Stimulated activated CD8-positive, alpha-beta memory T cell treated with anti-CD3 and anti-CD28 coated beads, Interleukin-7, amount 100 ng/mL, for 48 hours (primary cell): ENCODE data around the gene CDK5RAP2.

Experiments
- DNase-seq, 2 donors: peaks; one replicate each; pipeline ENCODE4 v3.0.0-alpha.2; 2020; ENCODE audit warnings: low read depth in 1 of 2; ENCODE audit errors: extremely low read depth in 1 of 2

Gene CDK5RAP2

GRCh38 chr9:120408680-120409258 is 171.2 kb downstream of the CDK5RAP2 start:
- no peak for DNase-seq

- no peak for DNase-seq
Observed at GRCh38 chr9:120405860-120406259, 174.1 kb downstream of the CDK5RAP2 start.

- DNase-seq: no peak
Observed at GRCh38 chr9:120405134-120405533, 174.8 kb downstream of the CDK5RAP2 start.

DNA sequence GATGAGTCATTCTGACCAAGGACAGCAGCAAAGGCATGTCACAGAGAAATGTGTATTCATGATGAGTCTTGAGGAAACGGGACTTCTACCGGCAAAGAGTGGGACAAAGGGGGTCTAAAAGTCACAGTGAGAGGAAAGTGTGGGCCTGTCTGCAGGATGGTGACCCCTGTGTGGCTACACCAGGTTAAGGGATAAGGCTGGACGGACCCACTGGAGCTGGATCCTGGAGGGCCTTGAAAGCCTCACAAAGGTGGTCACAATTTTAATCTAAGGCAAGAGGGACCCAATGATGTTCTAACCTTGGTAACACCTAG is 176.5 kb downstream of the CDK5RAP2 start:
- no peak for DNase-seq

DNA sequence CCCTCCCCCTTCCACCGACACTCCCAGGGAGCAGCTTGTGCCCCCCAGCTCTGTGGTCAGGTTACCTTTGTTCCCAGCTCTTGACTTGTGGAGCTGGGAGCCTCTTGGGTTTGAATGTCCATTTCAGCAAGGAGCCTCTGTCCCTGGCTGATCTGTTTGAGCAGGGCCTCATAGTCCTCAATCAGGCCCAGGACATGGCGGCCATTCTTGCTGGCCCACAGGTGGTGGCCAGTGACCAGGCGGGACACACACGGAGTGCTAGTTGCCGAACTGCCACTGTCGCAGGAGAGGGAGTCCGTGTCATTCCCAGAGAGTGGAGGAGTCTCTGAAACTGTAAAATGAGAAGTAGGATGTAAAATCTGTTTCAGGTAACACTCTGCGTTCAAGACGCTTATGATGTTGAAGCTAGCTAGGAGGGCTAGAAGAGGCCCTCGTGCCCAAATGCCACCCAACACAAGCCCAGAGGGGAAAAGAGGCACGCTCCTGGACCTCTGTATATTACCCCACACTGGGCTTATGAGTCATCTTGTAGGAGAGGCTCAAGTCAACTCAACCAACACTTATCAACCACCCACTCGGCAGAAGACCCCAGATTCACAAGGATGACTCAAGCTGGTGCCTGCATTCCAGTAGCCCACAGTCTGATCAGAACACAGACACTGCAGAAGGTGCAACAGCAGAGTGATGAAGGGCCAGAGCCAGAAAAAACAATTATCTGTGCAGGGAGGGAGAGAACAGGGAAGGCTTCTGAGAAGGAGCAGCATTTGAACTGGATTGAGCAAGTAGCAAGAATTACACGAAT is 177.0 kb downstream of the CDK5RAP2 start:
- peak; percentile 7 to 14 for DNase-seq

GRCh38 chr9:120399940-120400339 is 180.0 kb downstream of the CDK5RAP2 start:
- no peak for DNase-seq

DNA sequence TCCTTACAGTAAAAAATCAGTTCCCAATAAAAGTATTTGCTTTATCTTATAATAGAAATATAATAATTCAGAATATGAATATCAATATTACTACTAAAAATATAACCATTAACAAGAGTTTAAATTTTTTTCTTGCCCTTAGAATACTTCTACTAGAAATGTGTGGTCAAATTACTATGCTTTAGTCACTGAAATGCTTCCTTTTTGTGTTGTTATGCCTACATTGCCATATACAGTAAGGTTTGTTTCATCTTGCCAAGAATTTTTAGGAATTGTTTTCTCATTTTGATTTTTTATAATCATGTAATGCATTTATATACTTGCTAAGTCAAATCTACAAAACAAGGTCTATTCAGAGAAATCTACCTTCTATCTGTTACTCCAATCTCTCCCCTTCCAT is 181.7 kb downstream of the CDK5RAP2 start:
- DNase-seq: no peak

DNA sequence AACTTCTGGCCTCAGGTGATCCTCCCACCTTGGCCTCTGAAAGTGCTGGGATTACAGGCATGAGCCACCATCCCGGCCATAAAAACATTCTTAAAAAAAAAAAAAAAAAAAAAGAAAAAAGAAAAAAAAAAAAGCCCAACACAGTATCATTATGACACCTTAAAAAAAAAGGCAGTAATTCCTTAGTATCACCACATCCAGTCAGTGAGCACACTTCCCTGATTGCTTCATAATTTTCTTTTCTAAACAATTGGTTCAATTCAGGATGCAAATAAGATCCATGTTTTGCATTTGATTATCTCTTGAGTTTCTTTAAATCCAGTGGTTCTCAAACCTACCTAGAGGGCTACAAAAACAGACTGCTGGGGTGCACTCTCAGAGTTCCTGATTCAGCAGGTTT is 182.5 kb downstream of the CDK5RAP2 start:
- no peak for DNase-seq

DNA sequence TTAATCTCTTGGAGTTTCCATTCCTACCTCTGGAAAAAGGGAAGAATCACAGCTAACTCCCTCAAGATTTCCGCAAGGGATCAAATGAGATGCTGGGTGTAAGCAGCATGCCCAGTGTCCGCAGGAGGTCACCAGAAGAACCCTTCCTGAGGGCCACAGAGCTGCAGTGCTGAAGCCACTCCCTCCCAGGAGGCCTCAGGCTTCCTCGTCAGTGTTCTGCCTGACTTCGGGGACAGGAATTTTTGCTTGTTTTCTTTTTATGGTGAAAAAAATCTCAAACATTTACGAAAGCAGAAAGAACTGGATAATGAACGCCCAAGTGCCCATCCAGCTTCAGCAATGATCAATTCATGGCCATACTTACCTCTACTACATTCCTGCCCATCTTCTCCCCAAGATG is 183.0 kb downstream of the CDK5RAP2 start:
- no peak for DNase-seq

DNA sequence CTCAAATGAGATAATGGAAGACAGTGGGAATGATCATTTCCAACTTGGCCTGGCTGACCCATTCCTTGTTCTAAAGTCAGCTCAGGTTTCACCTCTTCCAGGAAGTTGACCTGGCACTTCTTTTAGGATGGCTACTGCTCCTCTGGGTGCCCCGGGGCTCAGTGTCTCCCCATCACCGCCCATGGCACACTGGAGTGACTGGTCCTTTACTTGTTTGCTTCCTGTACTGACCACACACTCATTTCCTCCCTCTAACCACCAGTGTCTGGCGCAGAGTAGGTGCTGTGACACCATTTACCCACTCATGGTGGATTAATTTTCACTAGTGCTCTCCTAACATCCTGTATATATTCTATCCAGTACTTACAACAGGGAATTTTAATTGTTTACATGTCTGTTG is 183.5 kb downstream of the CDK5RAP2 start:
- DNase-seq: no peak

- no peak for DNase-seq
Observed at GRCh38 chr9:120395376-120395775, 184.6 kb downstream of the CDK5RAP2 start.

- DNase-seq: peak; percentile 23 to 66
Observed at GRCh38 chr9:120394058-120394669, 185.8 kb downstream of the CDK5RAP2 start.

- DNase-seq: peak; percentile 9 to 17
Observed at GRCh38 chr9:120393386-120394057, 186.4 kb downstream of the CDK5RAP2 start.

DNA sequence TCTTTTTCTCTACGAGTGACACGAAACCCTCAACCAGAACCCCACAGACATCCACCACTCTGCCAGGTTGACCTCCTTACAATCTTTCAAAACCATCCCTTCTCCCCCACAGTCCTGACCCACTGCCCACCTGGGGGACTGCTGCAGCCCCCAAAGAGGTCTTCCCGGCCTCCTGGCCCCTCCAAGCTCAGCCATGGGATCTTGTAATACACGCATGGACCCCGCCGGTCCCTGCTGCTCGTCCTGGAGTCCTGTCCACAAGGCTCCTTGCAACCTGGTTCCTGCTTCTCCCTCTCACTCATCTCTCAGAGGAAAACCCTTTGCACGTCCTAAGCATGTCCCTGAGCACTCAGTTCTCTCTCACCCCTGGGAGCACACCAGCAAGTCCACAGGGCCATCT is 187.3 kb downstream of the CDK5RAP2 start:
- DNase-seq: no peak

DNA sequence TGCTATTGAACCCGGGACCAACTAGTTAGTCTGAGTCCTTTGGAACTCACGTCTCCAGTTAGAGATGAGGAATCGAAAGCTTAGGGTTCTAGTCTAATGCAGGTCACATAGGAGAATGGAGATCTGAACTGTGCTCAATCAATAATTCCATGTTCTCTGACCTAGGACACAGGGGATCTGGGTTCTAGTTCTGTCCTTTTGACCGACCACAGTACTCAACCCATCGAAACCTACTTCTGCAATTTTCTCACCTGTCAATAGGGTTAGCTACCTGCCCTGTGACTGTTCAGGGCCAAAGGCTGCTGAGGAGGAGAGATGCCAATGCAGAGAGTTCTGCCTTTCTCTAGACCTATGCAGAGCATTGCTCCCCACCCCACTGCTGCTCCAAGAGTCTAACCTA is 187.7 kb downstream of the CDK5RAP2 start:
- DNase-seq: no peak

- DNase-seq: no peak
Observed at GRCh38 chr9:120391691-120392090, 188.3 kb downstream of the CDK5RAP2 start.

DNA sequence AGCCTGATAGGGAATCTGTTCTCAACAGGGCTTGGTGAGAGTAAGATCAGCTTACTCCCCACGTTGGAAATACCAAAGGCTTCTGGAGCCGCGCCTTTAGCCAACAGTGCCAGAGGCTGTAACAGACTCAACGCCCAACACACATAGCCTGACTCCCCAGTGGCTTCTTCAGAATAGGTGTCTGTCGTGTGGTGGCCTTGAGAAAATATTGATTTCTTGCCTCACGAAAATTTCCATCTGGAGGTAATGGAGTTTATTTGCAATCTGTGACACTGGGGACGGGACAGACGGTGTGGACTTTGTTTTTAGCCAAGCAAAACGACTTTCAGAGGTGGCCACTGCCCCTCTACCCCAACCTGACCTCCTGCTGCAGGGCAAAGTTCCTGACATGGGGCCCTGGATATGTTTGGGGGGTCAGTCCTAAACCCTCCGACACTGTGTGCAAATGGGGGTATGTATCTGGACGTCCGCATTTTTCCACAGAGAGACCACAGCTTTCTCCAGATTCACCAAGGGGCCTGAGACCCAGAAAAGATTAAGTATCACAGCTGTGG is 189.3 kb downstream of the CDK5RAP2 start:
- DNase-seq: no peak

DNA sequence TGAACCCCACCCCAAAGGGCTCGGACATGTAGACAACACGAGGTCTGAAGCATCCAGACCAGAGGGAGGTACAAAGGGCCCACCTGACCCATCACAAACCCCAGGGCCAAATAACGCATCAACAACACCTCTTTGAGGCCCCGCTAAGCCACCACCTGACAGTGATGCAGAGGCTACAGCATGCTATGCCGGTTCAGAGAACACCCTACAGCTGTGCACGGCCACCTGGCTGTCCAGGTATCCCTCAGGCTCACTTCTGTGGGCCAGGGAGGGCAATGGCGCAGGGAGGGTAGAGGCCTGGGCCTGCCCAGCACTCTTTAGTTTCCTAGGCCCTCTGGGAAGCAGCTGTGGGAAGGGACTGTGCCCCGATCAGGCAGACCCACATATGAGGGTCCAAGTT is 190.1 kb downstream of the CDK5RAP2 start:
- no peak for DNase-seq

GRCh38 chr9:120389300-120389699 is 190.7 kb downstream of the CDK5RAP2 start:
- no peak for DNase-seq

DNA sequence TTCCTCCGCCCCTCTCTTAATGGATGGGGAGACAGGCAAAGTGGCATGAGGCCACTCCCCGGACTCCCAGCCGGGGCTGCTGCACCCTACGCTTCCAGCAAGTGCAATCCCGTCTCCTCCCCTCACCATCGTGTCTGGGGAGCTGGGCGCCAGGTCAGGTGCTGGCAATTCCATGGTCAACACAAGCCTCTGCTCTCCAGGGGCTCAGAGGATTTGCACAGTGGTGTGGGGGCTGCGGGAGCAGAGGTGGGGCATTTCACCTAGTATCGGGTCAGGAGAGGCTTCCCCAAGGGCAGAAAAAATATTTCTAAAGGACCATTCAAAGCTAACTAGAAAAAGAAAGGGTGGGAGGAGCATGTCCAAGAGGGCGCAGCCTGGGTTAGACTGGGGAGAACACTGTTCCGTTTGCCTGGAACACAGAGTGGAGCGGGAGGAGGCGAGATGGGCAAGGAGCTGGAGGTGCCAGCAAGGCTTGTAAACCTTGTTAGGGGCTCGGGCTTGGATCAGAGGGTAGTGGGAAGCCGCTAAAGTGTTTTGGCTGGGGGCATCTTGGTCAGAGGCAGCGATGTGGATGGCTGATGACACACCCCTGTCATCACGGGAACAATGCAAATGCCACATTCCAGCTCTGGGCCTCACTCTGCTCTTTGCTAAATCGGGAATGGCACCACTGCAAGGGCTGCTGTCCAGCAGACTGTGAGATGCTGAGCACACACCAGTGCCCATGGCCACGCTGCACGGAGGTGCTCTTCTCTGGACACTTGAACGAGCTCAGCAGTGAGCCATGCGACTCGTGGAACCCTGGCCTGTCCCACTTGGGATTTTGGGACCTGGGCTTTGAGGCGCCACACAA is 191.7 kb downstream of the CDK5RAP2 start:
- DNase-seq: no peak
